GM12878 (cell line): ENCODE data around the gene SEMA7A. TPM values are rescaled to one million over a fixed set of nuclear protein-coding genes. Genes with fewer than 3 reads are reported as not detected.

Source experiments
- ASH2L ChIP-seq: fragments of 300-600, 200-600 bp; sonication (generic); IDR thresholded peaks from 2 replicates; pipeline ENCODE4 v1.6.1; 2017; ENCODE audit warnings: low read depth, mild to moderate bottlenecking, borderline replicate concordance
- CHD1 ChIP-seq: IDR thresholded peaks from 2 replicates; pipeline ENCODE4 v1.6.1; 2012; ENCODE audit warnings: low read depth, low read length, improper control_type of control experiment
- JUNB ChIP-seq: IDR thresholded peaks from 2 replicates; pipeline ENCODE4 v1.6.1; 2016; ENCODE audit warnings: antibody characterized with exemption, mild to moderate bottlenecking
- LARP7 ChIP-seq: fragments of 450-650 bp; IDR thresholded peaks from 2 replicates; pipeline ENCODE4 v1.6.1; 2017; ENCODE audit warnings: mild to moderate bottlenecking
- MEF2B ChIP-seq: fragments of 450-650 bp; IDR thresholded peaks from 2 replicates; pipeline ENCODE4 v1.6.1; 2018; ENCODE audit warnings: mild to moderate bottlenecking, moderate library complexity; ENCODE audit not compliant: partially characterized antibody, poor library complexity, severe bottlenecking
- PAX8 ChIP-seq: fragments of 450-650 bp; IDR thresholded peaks from 2 replicates; pipeline ENCODE4 v1.6.1; 2017; ENCODE audit warnings: mild to moderate bottlenecking, moderate library complexity
- POU2F2 ChIP-seq: IDR thresholded peaks from 3 replicates; pipeline ENCODE4 v1.6.1; 2011; ENCODE audit warnings: low read depth, mild to moderate bottlenecking, low read length, borderline replicate concordance
- RUNX3 ChIP-seq: IDR thresholded peaks from 2 replicates; pipeline ENCODE4 v1.6.1; 2012; ENCODE audit warnings: low read length, inconsistent platforms
- SIX5 ChIP-seq: IDR thresholded peaks from 2 replicates; pipeline ENCODE4 v1.6.1; 2011; ENCODE audit warnings: mild to moderate bottlenecking, low read depth, low read length, moderate library complexity; ENCODE audit not compliant: severe bottlenecking
- SUZ12 ChIP-seq: fragments of 200-600 bp; sonication (generic); IDR thresholded peaks from one replicate; pipeline ENCODE4 v1.6.1; 2018; ENCODE audit warnings: antibody characterized with exemption, mild to moderate bottlenecking; ENCODE audit not compliant: unreplicated experiment
- ZNF592 ChIP-seq: fragments of 450-650 bp; IDR thresholded peaks from 2 replicates; pipeline ENCODE4 v1.6.1; 2017; ENCODE audit warnings: mild to moderate bottlenecking, moderate library complexity
- polyA plus RNA-seq, 11 experiments: library from polyadenylated mRNA; depleted of rRNA in 4 of 11; unstranded in 6 of 11; stranded (reverse) in 5 of 11; fragments of >200 nt; fragmentation: Nextera tagmentation in 4 of 11; fragmentation: Illumina TruSeq in 1 of 11; extraction: Ambion mirVana in 4 of 11; extraction: Trizol in 1 of 11; gene quantifications; 1 replicate in 1 of 11; 2 replicates in 10 of 11; pipeline versions ENCODE4 v1.2.1 to v1.2.3, GENCODE V29; 2011 to 2016; ENCODE audit warnings: inconsistent platforms in 2 of 11, missing spikeins in 2 of 11, low read depth in 1 of 11
- total RNA-seq, 4 experiments: library from RNA; depleted of rRNA in 3 of 4; stranded (reverse); fragments of >200 nt in 3 of 4; fragmentation: Illumina TruSeq in 1 of 4; extraction: Trizol in 1 of 4; gene quantifications; 2 replicates each; pipeline versions ENCODE4 v1.2.1 to v1.2.3, GENCODE V29; 2013 to 2021

The SEMA7A gene
- total and polyA plus RNA-seq, 10 of the 15 experiments (the other 5 are each of a cell fraction or from before 2014, with no cell fraction given) = 0.08 to 112 (median 53.5) TPM

- TF ChIP-seq SIX5 = no peak
- TF ChIP-seq POU2F2 = no peak
- no peak for TF ChIP-seq JUNB
- TF ChIP-seq RUNX3 = no peak
- TF ChIP-seq ZNF592 = no peak
- no peak for TF ChIP-seq LARP7
- TF ChIP-seq MEF2B = no peak
- no peak for TF ChIP-seq SUZ12
- no peak for TF ChIP-seq CHD1
- TF ChIP-seq PAX8 = no peak
- TF ChIP-seq ASH2L = no peak
These were observed 16.5 kb downstream of the SEMA7A start (continued) for GRCh38 chr15:74417225-74417624.
